ENCODE measurements around the gene SNAP47. TPM values are rescaled to one million over a fixed set of nuclear protein-coding genes. Genes with fewer than 3 reads are reported as not detected.

SNAP47 gene
- total and polyA plus RNA-seq, 2 of the 4 experiments (the other 2 are of a cell fraction): 39.4 to 72.9 TPM

GRCh38 chr1:227745568-227746265 lies 10.5 kb downstream of the SNAP47 start:
- Histone ChIP-seq H2AK5ac (ENCODE audit: low read depth, low read length) (no peak overlapping the region), H3K4me1 (ENCODE audit: control insufficient read depth, insufficient read depth, low read length) (peaks cover 2% of the 10 kb centered on the region; the same call in 1 of the 2 replicates), H2BK20ac (ENCODE audit: low read depth, low read length) (no peak overlapping the region), H3K4me2 (ENCODE audit: low read depth, low read length) (no peak overlapping the region), H3K27ac (ENCODE audit: insufficient read depth, low read length) (no peak overlapping the region), H3K27me3 (ENCODE audit: control insufficient read depth, insufficient read depth, low read length) (no peaks in the 10 kb centered on the region), H4K91ac (ENCODE audit: insufficient read depth, low read depth, low read length) (no peak overlapping the region), H3K9me3 (ENCODE audit: control insufficient read depth, insufficient read depth, low read length) (no peaks in the 10 kb centered on the region), H4K5ac (ENCODE audit: low read depth, low read length) (no peak overlapping the region), H2BK15ac (ENCODE audit: low read depth, low read length) (no peak overlapping the region), H3K9me1 (ENCODE audit: insufficient read depth, low read length) (peaks cover 11% of the 10 kb centered on the region), H3K18ac (ENCODE audit: low read depth, low read length) (no peak overlapping the region), H3K4ac (ENCODE audit: low read depth, low read length) (no peak overlapping the region), H2AFZ (replicated peaks; ENCODE audit: low read length, poor library complexity) (no peak overlapping the region), H3K36me3 (ENCODE audit: control insufficient read depth, insufficient read depth, low read length) (peaks cover 24% of the 10 kb centered on the region), H2BK120ac (ENCODE audit: low read depth, low read length) (no peak overlapping the region), H3K23ac (ENCODE audit: low read depth, low read length) (no peak overlapping the region), H4K20me1 (ENCODE audit: insufficient read depth, low read length) (peaks cover 67% of the 10 kb centered on the region), H3K79me1 (ENCODE audit: low read depth in 1 of 2, low read length in 2 of 2) (peaks cover 33 to 89% of the 10 kb centered on the region in 2 experiments), H4K8ac (ENCODE audit: low read depth in 2 of 2, low read length in 2 of 2) (no peak overlapping the region), H2AK9ac (replicated peaks; ENCODE audit: low read depth, low read length, poor library complexity) (no peak overlapping the region), H3K4me3 (ENCODE audit: insufficient read depth, low read depth, low read length) (no peak overlapping the region), H3K56ac (ENCODE audit: extremely low read depth, insufficient read depth, low read length) (no peak overlapping the region), H2BK5ac (ENCODE audit: low read depth, low read length, poor library complexity, severe bottlenecking) (no peak overlapping the region), H3K9ac (ENCODE audit: low read depth, low read length) (no peak overlapping the region), H3K14ac (replicated peaks; ENCODE audit: low read depth, low read length) (no peak overlapping the region)
- WGBS, 2 experiments (ENCODE audit: extremely low coverage in 2 of 2, insufficient read length in 1 of 2): 93% methylated on average over 4 of the region's 12 CpGs; no CpG with 5 or more reads in 1 of the 2 experiments
- no peak for TF ChIP-seq RFX5 (IDR thresholded peaks at IDR 0.05; ENCODE audit: low read depth, low read length)
- no peak for TF ChIP-seq USF2 (IDR thresholded peaks at IDR 0.05; ENCODE audit: low read depth, low read length)
- no peak for TF ChIP-seq NFE2L2 (IDR thresholded peaks at IDR 0.05; ENCODE audit: low read depth, low read length)
- TF ChIP-seq RCOR1 (IDR thresholded peaks at IDR 0.05; ENCODE audit: insufficient replicate concordance, low read length): no peak
- no peak for TF ChIP-seq CEBPB (IDR thresholded peaks at IDR 0.05; ENCODE audit: low read depth, low read length)
- TF ChIP-seq CTCF (conservative IDR thresholded peaks at IDR 0.05; ENCODE audit: low read depth, low read length): no peak
- TF ChIP-seq MAFK (IDR thresholded peaks at IDR 0.05; ENCODE audit: low read depth, low read length): no peak
- TF ChIP-seq CHD1 (IDR thresholded peaks at IDR 0.05; ENCODE audit: low read depth, low read length): no peak
- in situ Hi-C loops (cut with MboI; ENCODE audit: low sequenced_read_pairs) (no loop called here), dilution Hi-C loops (cut with HindIII; ENCODE audit: low sequenced_read_pairs, unreplicated experiment) (no loop called here), intact Hi-C loops (cut with micrococcal nuclease) (no loop called here)
- ATAC-seq (ENCODE audit: low read depth) (no peak), DNase-seq (no peak)
- BruUV-seq (replicated peaks): no TSS peak
- ChIA-PET CTCF (no interaction called here), POLR2A (ENCODE audit: unreplicated experiment) (interaction anchor here (0.6 kb wide), 1 partner anchor 188 kb away, joined by 4 read pairs; no protein-coding TSS in a partner anchor)

Measured in IMR-90 (cell line).